PC-3 (cell line): ENCODE data around the gene CLEC19A.

Source experiments
- CTCF ChIP-seq: fragments of 300-600 bp; sonication (generic); conservative IDR thresholded peaks from 2 replicates; pipeline ENCODE4 v1.5.1; 2017; ENCODE audit warnings: antibody characterized with exemption, low read depth, mild to moderate bottlenecking, low read length
- EZH2 ChIP-seq: fragments of 300-600 bp; sonication (generic); IDR thresholded peaks from one replicate; pipeline ENCODE4 v1.6.1; 2017; ENCODE audit warnings: antibody characterized with exemption, mild to moderate bottlenecking, low read length; ENCODE audit not compliant: unreplicated experiment
- EZH2phosphoT487 ChIP-seq: fragments of 300-600 bp; sonication (generic); IDR thresholded peaks from 2 replicates; pipeline ENCODE4 v1.6.1; 2018; ENCODE audit warnings: mild to moderate bottlenecking, antibody characterized with exemption, low read length, borderline replicate concordance

GRCh38 chr16:19252904-19253303 lies 32.6 kb upstream of the CLEC19A start:
- TF ChIP-seq CTCF (no peak), EZH2phosphoT487 (no peak), EZH2 (no peak)
